Heart left ventricle (tissue), 16 donors: Measurements from ENCODE around the gene EIF3I. TPM values are rescaled to one million over a fixed set of nuclear protein-coding genes. Genes with fewer than 3 reads are reported as not detected.

Experiments
- ATAC-seq, 4 donors: fragments of 200-7000 bp; cut with Tn5 transposase; one replicate each; pipeline ENCODE4 v1.9.1; 2020 to 2022; ENCODE audit warnings: moderate library complexity in 4 of 4, mild to moderate bottlenecking in 3 of 4, moderate number of reproducible peaks in 1 of 4
- DNase-seq, 5 donors: peaks; one replicate each; pipeline ENCODE4 v3.0.0-alpha.2; 2020
- H3K27ac ChIP-seq, 12 donors: fragments of 200-600 bp; sonication (generic) in 4 of 12; one replicate each; pipeline versions ENCODE4 v1.5.0 to v1.8.0; 2016 to 2022; ENCODE audit warnings: mild to moderate bottlenecking in 2 of 12
- H3K27me3 ChIP-seq, 9 donors: fragments of 200-600 bp; sonication (generic) in 2 of 9; one replicate each; pipeline versions ENCODE4 v1.5.1 to v1.8.0; 2016 to 2022; ENCODE audit warnings: mild to moderate bottlenecking in 3 of 9
- H3K36me3 ChIP-seq, 9 donors: fragments of 200-600 bp; sonication (generic) in 2 of 9; one replicate each; pipeline versions ENCODE4 v1.5.0 to v1.8.0; 2018 to 2022; ENCODE audit warnings: mild to moderate bottlenecking in 2 of 9
- H3K4me1 ChIP-seq, 12 donors: fragments of 200-600 bp; sonication (generic) in 4 of 12; one replicate each; pipeline versions ENCODE4 v1.5.0 to v1.8.0; 2016 to 2022; ENCODE audit warnings: mild to moderate bottlenecking in 3 of 12
- H3K4me3 ChIP-seq, 12 donors: fragments of 200-600 bp; sonication (generic) in 4 of 12; one replicate each; pipeline versions ENCODE4 v1.5.0 to v1.8.0; 2017 to 2022; ENCODE audit warnings: mild to moderate bottlenecking in 9 of 12, moderate library complexity in 4 of 12
- H3K9me3 ChIP-seq, 12 donors: fragments of 200-600 bp; sonication (generic) in 4 of 12; one replicate each; pipeline versions ENCODE4 v1.5.0 to v1.8.0; 2016 to 2022; ENCODE audit warnings: mild to moderate bottlenecking in 1 of 12
- CTCF ChIP-seq, 12 donors: fragments of 200-600 bp; sonication (generic) in 4 of 12; IDR thresholded peaks; one replicate each; pipeline versions ENCODE4 v1.5.0 to v1.8.0; 2018 to 2022; ENCODE audit warnings: antibody characterized with exemption in 12 of 12, mild to moderate bottlenecking in 5 of 12
- POLR2A ChIP-seq, 2 donors: fragments of 450-650 bp; IDR thresholded peaks; one replicate each; pipeline ENCODE4 v1.6.1; 2017; ENCODE audit warnings: antibody characterized with exemption in 2 of 2, mild to moderate bottlenecking in 2 of 2, moderate library complexity in 2 of 2
- WGBS, 4 donors: extraction: QIAGEN DNeasy Blood & Tissue Kit in 2 of 4; methylation state at CpG; one replicate each; pipeline versions ENCODE4 v1.1.5 to v1.1.7; 2013 to 2018; 5-methylcytosine and 5-hydroxymethylcytosine counted together
- intact Hi-C, 10 donors: fragments of 100-400 bp; cut with DNase I; formaldehyde crosslinking; loops; one replicate each; pipeline versions ENCODE4 v1.11.1 to v1.14.2; 2022
- polyA plus RNA-seq, 2 donors: library from polyadenylated mRNA; stranded (reverse); fragments of 200-250 nt; gene quantifications; one replicate each; pipeline ENCODE4 v1.2.3, GENCODE V29; 2013
- total RNA-seq, 9 donors: library from RNA; depleted of rRNA in 2 of 9; stranded (reverse); fragments of >200 nt in 2 of 9; fragmentation: NEBNext Ultra II Directional in 3 of 9; extraction: Animal tissue kit (Norgen Biotek cat#: 25700) in 3 of 9; gene quantifications; one replicate each; pipeline versions ENCODE4 v1.1.0 to v1.2.4, GENCODE V29; 2016 to 2023
- donor health status: ischemic (EF 13 %, LVEDD 7.1; RV severe dilation, severe dysfunction).
- donor health status: healthy with polysubstance abuse.
- donor health status: DM: no; HTN: yes; CAD: no.
- donor health status: DM: no; HTN: no; CAD: no.
- donor health status: ischemic (EF 25% LVEDD 6.9; RV normal size, moderate dysfunction).
- donor health status: ischemic (EF 25% LVEDD 5.7; RV mildly dilated, moderate dysfunction).
- donor health status: healthy.
- donor health status: DM: yes; HTN: yes; CAD: no.
- donor health status: ischemic (EF 35%, LVEDD 5.7; RV mildly dilated, moderate dysfunction).
- donor health status: nonischemic (EF 11% LVEDD 7.7; RV severe dilation, severe dysfunction).
- donor health status: DM: yes; HTN: yes; CAD: no.
- donor health status: PGD.
- donor health status: ischemic (EF 29% LVEDD 5.4; RV normal size, mild dysfunction).
- donor health status: nonischemic (EF 23%, LVEDD 6.1; RV moderate dilation, normal function).

EIF3I gene
- total and polyA plus RNA-seq, 11 donors = 94.8 to 388 (median 122) TPM

- H3K4me3 ChIP-seq = peak overlapping the region in 1 of 12 donors; percentile 75
These were observed 17.1 kb downstream of the EIF3I start for GRCh38 chr1:32239337-32239736.

GRCh38 chr1:32239790-32240139 lies 17.6 kb downstream of the EIF3I start:
- Histone ChIP-seq H3K36me3 (peaks cover 0 to 9% (median 0%) of the 10 kb centered on the region in 9 donors), H3K4me3 (peak overlapping the region in 11 of 12 donors; percentile 63 to 85 (median 69)), H3K27me3 (no peaks in the 10 kb centered on the region), H3K27ac (peak overlapping the region in 11 of 12 donors; percentile 64 to 92 (median 87)), H3K4me1 (peaks cover 2 to 42% (median 19%) of the 10 kb centered on the region in 12 donors), H3K9me3 (no peaks in the 10 kb centered on the region)
- WGBS, 4 donors = 45 to 60% (median 50%) methylated on average over 3 to 20 of the region's 20 CpGs
- peak in 1 of 4 donors; percentile 4 for ATAC-seq
- TF ChIP-seq POLR2A (IDR thresholded peaks at IDR 0.05) = no peak
- TF ChIP-seq CTCF (IDR thresholded peaks at IDR 0.05) = no peak
- peak in 1 of 5 donors; percentile 28 for DNase-seq
- intact Hi-C loops = loop anchor here in 6 of 10 donors (5.0 to 10.0 kb wide), 3 partner anchors 53 to 78 kb away; partner anchors contain the start of gene HDAC1 (in 2 of the 6)

More at GRCh38 chr1:32239337-32239736, 17.1 kb downstream of the EIF3I start:
- Histone ChIP-seq H3K27me3 (no peaks in the 10 kb centered on the region), H3K36me3 (peaks cover 0 to 11% (median 4%) of the 10 kb centered on the region in 9 donors), H3K9me3 (no peaks in the 10 kb centered on the region), H3K27ac (peak overlapping the region in 4 of 12 donors; percentile 83 to 90 (median 87)), H3K4me1 (peaks cover 2 to 42% (median 19%) of the 10 kb centered on the region in 12 donors)
- no peak for ATAC-seq
- WGBS, 4 donors = 46 to 66% (median 56%) methylated on average over 4 of the region's 4 CpGs
- intact Hi-C loops = no loop called here
- DNase-seq = no peak
- TF ChIP-seq CTCF (IDR thresholded peaks at IDR 0.05) (no peak), POLR2A (IDR thresholded peaks at IDR 0.05) (no peak)

GRCh38 chr1:32240140-32240951 lies 18.1 kb downstream of the EIF3I start:
- Histone ChIP-seq H3K36me3 (peaks cover 0 to 8% (median 0%) of the 10 kb centered on the region in 9 donors), H3K27me3 (no peaks in the 10 kb centered on the region), H3K9me3 (no peaks in the 10 kb centered on the region), H3K27ac (peak overlapping the region; percentile 63 to 92 (median 86)), H3K4me1 (peaks cover 2 to 42% (median 19%) of the 10 kb centered on the region in 12 donors), H3K4me3 (peak overlapping the region; percentile 34 to 85 (median 69))
- peak in 10 of 12 donors; percentile 18 to 55 (median 27) for TF ChIP-seq CTCF (IDR thresholded peaks at IDR 0.05)
- peak in 1 of 2 donors; percentile 60 for TF ChIP-seq POLR2A (IDR thresholded peaks at IDR 0.05)
- intact Hi-C loops = loop anchor here in 6 of 10 donors (5.0 to 10.0 kb wide), 3 partner anchors 52 to 77 kb away; partner anchors contain the start of gene HDAC1 (in 2 of the 6)
- peak; percentile 71 to 80 (median 78) for DNase-seq
- peak; percentile 37 to 83 (median 73) for ATAC-seq
- WGBS, 4 donors = 2 to 5% (median 3%) methylated on average over 45 to 62 of the region's 62 CpGs
